AG09319 (cell line): ENCODE results near the gene BAIAP2.

ENCODE experiments used
- DNase-seq: peaks from one replicate; pipeline ENCODE4 v3.0.0-alpha.2; 2010; ENCODE audit warnings: low read depth; ENCODE audit errors: extremely low read depth
- TF ChIP-seq, protein P1 (sequence below): IDR thresholded peaks from 2 replicates; pipeline ENCODE4 v1.5.1; 2011; ENCODE audit warnings: low read depth, mild to moderate bottlenecking, inconsistent platforms, low read length, moderate library complexity

BAIAP2 gene

DNA sequence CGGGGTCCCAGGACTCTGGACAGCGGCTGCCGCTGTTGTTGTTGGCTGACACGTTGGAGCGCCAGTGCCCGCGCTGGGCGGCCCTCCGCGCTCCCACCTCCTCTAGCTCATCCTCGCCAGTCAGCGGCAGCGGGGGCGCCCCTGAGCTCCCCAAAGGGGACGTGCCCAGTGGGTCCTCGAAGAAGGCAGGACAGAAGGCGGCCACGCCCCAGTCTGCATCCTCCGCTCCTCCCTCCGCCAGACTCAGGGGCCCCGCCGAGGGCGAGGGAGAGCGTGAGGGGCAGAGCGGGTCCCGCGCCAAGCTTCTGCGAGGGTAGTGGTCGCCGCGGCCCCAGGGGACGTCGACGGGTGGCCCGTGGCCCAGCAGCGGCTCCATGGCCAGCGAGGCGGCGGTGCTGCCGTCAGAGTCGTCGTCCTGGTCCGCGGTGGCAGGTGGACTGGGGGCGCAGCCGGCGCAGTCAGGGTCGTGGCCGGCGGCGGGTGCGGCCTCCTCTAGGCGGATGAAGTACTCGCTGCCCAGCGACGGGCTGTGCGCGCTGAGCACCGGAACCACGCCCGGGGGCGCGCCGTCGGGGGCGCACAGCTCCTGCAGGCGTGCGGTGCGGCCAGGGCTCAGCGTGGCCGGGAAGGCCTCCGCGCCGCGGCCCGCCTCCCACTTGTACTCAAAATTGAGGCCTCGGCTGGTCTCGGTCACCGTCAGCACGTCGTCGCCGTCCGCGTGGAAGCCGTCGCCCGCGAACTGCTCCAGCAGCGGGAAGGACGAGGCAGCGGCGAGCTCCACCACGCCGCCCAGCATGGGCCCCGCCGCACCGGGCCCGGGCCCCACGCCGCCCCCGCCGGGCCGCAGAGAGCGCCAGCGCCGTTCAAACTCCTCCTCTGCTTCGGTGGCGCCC, 87.1 kb downstream of the BAIAP2 start:
- DNase-seq = no peak
- TF ChIP-seq, protein P1, sequence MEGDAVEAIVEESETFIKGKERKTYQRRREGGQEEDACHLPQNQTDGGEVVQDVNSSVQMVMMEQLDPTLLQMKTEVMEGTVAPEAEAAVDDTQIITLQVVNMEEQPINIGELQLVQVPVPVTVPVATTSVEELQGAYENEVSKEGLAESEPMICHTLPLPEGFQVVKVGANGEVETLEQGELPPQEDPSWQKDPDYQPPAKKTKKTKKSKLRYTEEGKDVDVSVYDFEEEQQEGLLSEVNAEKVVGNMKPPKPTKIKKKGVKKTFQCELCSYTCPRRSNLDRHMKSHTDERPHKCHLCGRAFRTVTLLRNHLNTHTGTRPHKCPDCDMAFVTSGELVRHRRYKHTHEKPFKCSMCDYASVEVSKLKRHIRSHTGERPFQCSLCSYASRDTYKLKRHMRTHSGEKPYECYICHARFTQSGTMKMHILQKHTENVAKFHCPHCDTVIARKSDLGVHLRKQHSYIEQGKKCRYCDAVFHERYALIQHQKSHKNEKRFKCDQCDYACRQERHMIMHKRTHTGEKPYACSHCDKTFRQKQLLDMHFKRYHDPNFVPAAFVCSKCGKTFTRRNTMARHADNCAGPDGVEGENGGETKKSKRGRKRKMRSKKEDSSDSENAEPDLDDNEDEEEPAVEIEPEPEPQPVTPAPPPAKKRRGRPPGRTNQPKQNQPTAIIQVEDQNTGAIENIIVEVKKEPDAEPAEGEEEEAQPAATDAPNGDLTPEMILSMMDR = no peak

DNA sequence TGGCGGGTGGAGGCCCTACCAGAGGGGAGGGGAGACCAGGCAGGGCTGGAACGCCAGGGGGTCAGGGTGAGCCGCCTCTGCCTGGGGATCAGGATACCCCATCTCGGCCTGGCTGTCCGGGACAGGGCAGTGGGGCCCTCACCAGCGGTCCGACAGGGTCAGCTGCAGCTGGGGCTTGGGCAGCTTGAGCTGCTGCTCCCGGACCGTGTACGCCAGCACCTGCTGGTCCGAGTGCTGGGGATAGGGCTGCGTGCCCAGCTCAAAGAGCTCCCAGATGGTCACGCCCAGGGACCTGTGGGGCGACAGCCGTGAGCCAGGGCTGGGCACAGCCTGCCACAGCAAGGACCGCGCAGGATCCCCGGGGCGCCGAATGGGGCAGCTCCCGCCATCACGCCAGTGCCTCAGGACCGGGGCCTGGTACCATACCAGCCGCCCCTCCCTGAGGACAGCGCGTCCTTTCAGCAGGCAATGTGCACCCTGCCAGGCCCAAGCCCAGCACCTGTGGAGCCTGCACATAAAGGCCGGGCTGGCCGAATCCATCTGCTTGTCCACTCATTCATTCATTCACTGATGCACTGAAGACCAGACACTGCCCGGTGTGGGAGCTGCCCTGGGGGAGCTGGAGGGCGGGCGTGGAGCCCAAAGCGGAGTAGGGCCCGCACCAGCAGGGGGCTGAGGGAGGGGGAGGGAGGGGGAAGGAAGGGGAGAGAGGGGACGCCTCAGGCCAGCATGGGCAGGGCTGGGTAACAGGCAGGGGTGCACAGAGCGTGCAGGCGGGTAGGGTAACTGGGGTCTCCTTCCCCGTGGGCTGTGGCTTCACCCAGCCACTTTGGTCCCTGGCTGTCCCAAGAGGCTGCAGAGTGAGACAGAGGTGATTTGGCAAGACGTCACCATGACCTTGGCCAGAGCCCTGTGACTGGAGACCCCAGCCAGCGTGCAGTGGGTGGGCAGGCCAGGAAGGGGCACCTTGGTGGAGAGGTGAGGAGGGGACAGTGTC, 88.4 kb downstream of the BAIAP2 start:
- TF ChIP-seq, protein P1 = no peak
- DNase-seq = no peak

DNA sequence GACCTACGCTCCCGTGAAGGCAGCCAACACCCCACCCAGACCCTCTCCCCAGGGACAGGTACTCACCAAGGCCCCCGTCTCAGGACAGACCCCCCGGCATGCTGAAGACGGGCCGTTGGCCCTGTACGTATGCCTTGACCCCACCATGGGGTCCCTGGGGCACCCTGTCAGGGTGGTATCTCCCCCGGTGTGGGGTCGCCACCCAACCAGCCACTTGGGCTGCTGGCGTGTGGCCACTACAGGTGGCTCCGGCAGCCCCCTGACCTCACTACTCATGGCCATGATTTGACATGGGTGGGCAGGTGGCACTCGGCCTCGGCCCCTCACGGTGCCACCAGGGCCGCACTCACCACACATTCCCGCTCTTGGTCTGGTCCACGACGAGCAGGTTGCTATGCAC, 89.4 kb downstream of the BAIAP2 start:
- TF ChIP-seq, protein P1 = no peak

DNA sequence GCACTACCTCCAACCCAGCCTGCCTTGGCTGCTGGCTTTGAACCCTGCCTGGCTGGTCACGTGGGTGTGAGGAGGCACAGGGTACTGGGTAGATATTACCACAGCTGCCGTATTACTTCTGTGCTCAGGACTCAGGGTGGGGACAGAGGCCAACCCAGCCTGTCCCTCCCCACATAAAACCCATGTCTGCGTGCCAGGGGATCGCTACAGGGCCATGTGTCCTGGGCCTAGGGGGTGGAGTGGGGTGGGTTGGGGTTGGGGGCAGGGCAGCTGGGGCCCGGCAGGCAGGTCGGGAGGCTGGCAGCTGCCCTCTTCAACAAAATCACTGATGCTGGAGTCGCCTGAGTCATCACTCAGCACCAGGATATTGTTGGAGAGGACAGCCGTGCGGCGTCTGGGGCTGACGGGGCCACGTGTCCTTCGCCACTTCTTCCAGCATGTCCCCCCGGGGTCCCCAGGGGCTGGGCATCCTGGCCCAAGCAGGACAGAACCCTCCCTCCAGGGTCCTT, 90.7 kb downstream of the BAIAP2 start:
- TF ChIP-seq, protein P1 = no peak
- DNase-seq = no peak

More for the DNA sequence above, 89.4 kb downstream of the BAIAP2 start:
- DNase-seq = no peak

DNA sequence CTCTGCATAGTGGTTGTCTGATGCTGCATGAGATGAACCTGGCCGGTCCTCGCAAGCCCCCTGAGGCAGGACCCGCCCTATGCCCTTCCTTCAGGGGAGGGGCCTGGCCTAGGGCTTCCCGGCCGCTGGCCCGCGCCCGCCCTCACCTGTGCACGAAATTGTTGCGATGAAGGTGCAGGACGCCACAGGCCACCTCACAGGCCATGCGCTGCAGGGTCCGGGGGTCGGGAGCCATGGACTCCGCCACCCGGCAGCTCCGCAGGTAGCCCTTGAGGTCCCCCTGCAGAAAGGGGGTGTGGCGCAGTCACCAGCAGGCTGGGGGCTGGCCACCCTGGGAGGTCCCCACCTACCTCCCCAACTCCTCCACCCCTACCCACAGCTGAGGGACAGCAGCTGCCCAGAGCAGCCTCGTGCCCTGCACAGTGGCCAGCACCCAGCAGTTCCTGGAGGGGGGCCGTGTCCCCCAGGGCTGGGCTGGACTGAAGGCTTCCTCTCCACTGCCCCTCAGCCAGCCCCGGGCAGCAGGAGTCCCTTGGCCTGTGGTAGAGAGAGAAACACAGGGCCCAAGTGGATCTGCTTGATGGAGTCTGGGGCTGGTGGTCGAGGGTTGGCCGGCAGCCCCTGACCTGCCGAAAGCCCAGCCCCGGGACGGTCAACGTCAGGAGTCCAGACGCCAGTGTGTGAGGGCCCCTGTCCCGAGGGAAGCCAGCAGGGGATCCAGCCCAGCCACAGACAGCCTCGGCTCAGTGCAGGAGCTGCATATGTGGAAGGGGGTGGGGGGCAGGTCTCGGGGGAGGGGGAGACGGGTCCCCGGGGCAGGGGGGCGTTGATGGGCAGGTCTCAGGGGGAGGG, 91.6 kb downstream of the BAIAP2 start:
- no peak for DNase-seq
- TF ChIP-seq, protein P1 = no peak

DNA sequence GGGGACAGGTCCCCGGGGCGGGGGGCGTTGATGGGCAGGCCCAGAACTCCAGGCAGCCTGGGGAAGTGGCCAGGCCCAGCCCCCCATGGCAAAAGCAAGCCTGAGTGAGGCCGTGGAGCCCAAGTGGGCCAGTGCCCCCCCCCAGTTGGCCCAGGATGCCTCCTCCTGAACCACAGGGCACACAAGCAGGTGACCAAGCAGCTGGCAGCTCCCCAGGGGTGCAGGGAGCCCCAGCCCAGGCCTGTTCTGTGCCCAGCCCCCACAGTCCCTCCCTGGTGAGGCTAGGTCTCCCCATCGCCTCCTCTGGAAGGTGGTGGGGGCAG, 92.1 kb downstream of the BAIAP2 start:
- TF ChIP-seq, protein P1 = no peak
- DNase-seq = no peak
